Suppressor macrophage (primary cell): ENCODE measurements around the gene PRTFDC1.

Experiments used
- DNase-seq, 4 experiments: peaks; one replicate each; pipeline ENCODE4 v3.0.0-alpha.2; 2020 to 2022

PRTFDC1 gene

GRCh38 chr10:24871011-24871935, 81.1 kb downstream of the PRTFDC1 start:
- peak; percentile 26 to 72 (median 44) for DNase-seq

GRCh38 chr10:24869354-24870015, 82.9 kb downstream of the PRTFDC1 start:
- peak in 3 of 4 experiments; percentile 15 to 36 (median 34) for DNase-seq

DNA sequence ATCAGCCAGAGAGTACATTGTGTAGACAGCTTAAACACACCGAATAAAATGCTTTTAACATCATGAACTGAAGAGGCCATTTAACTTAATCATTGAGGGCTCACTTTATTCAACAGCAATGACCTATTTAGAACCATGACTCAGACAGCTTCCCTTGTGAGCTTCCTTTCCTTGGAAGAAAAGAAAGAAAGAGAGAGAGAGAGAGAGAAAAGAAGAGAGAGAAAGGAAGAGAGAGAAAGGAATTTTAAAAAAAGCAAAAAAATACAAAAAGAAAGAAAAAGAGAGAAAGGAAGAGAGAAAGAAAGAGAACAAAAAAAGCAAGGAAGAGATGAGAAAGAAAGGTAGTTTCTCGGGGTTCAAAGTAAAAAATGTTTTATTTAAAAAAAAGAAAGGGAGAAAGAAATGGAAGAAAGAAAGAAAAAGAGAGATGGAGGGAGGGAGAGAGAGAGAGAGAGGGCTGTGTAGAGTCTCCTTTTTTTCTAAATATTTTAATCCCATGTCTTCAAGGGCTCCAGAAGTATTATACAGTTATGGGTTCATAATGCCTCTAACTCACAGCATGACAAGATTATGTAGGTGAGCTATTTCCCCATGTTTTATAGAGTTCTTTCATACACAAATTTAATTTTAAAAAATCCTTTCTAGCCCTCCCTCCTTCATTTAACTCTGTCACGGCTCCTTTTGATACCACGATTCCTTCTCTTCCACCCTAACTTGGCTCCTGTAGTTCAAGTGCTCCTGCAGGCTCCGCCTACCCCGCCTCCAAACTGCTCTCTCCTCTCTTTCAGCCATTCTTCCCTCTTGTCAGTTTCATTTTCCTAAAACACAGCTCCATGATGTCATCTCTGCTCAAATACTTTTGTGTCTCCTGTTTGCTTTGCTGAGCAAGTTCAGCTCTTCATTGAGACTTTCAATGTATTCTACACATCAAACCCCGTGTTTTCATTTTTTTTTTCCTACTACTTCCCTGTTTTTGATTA, 85.5 kb downstream of the PRTFDC1 start:
- peak; percentile 55 to 82 (median 75) for DNase-seq

- no peak for DNase-seq
Measured at GRCh38 chr10:24865783-24866182, 86.6 kb downstream of the PRTFDC1 start.

DNA sequence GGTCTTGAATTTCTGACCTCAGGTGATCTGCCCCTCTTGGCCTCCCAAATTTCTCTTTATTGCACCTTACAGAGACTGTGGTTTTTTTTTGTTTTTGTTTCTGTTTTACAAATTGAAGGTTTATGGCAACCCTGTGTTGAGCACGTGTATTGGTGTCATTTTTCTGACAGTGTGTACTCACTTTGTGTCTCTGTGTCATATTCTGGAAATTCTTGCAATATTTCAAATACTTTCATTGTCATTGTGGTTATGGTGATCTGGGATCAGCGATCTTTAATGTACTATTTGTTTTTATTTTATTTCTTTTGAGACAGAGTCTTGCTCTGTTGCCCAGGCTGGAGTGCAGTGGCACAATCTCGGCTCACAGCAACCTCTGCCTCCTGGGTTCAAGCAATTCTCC, 89.8 kb downstream of the PRTFDC1 start:
- DNase-seq, result no peak

DNA sequence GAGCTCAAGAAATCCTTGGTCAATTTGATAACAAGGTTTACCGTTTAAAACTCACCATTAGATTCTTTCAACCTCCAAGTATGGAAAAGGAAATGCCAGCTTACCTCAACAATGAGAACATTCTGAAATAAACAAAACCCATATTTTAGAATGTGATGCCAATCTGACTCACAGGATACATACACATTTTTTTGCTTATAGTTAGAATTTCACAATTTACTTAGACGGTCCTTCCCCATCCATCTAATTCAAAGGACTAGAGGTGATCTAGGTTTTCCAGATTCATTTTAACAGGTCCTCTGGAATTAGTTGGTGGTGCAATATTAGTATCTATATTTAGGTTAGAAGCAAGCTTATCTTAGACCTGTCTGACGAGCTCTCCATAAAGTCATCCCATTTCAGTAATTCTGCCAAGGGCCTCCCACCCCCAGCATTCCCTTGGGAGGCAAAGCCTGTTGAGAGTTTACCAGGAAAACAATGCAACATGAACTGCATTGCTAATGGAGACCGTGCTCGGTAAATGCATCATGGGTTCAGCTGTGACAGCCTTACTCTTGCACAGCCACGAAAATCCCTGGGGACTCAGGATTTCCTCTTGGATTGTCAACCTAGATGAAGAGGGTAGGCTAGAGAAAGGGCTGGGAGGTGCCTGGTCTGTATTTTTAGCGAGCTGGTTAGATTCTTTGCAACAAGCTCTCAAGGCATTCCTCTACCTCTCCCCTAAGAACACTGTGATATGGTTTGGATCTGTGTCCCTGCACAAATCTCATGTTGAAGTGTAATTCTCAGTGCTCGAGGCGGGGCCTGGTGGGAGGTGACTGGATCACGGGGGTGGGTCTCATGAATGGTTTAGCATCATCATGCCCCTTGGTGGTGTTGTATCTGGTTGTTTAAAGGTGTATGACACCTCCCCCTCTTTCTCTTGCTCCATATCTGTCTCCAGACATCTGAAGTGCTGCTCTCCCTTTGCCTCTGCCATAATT, 93.8 kb downstream of the PRTFDC1 start:
- DNase-seq, result no peak

- no peak for DNase-seq
Measured at GRCh38 chr10:24857031-24857725, 95.2 kb downstream of the PRTFDC1 start.

DNA sequence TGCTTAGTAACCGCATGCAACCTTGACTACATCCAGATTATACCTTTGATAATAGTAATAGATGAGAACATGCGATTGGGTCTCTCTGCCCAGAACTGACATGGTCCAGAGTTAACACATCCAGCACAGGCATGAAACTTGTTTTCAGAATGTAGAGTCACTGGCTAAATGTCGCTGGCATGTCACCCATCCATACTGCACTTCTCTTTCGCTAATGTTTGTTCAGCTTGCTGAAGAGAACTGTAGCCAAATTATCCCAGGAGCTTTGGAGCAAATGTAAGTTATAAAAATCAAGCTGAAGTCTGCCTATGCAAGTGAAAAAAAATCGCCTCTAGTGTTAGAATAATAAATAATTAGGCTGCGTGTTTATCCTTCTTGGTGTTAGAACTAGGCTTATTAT, 98.2 kb downstream of the PRTFDC1 start:
- no peak for DNase-seq

DNA sequence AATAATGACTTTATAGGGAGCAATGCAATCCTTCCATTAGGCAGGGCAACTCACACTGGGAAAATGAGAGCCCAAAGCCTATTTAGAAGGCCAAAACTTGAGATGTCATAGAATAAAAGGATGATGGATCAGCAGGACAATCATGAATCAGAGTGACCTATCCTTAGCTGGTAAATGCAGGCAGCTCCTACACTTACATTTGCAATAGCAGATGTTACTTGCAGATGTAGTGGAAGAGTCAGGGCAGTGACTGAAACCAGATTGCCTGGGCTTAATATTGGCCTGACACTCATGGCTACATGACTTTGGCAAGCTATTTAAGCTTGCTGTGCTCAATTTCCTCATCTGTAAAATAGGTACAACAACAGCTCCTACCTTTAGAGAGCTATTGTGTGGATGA, 98.7 kb downstream of the PRTFDC1 start:
- no peak for DNase-seq

DNA sequence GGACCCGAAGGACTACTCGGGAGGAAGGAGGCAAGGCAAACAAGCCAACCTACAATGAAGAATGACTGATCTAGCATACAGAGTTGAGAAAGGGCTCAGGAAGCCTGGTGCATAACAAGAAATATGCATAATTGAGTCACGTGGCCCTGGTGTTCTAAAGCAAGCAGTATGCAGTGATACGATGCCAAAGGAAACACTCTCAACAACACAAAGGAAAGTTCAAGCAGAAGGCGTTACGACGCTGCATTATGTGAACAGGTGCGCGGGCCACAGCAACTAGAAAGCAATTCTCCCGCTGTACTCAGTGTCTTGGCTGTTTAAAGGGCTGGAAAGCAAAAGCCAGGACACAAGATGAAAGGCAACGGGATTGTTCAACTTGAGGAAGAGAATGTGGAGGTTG, 100.8 kb downstream of the PRTFDC1 start:
- DNase-seq, result no peak

GRCh38 chr10:24850727-24851296, 101.6 kb downstream of the PRTFDC1 start:
- DNase-seq, result peak in 2 of 4 experiments; percentile 5 to 30

- no peak for DNase-seq
Measured at GRCh38 chr10:24849501-24850299, 102.7 kb downstream of the PRTFDC1 start.

DNA sequence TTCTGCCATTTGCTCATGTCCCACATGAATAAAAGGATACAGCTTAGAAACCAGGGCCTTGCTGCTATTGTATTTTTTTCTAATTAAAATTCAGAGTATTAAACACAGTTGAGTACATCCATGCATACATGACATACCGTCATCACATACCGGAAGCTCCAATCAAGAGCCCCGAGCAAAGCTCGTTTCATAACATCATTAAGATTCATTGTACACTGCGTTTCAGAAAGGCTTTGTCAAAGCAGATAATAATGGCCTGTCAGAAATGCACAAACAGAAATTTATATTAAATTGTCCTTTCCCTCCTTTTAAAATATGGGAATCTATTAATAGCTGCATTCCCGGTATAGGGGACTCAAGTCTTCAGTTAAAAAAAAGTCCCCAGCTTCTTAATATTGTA, 103.4 kb downstream of the PRTFDC1 start:
- DNase-seq, result no peak

- no peak for DNase-seq
Measured at GRCh38 chr10:24848195-24848594, 104.2 kb downstream of the PRTFDC1 start.

- DNase-seq, result no peak
Measured at GRCh38 chr10:24847112-24848070, 105.0 kb downstream of the PRTFDC1 start.

DNA sequence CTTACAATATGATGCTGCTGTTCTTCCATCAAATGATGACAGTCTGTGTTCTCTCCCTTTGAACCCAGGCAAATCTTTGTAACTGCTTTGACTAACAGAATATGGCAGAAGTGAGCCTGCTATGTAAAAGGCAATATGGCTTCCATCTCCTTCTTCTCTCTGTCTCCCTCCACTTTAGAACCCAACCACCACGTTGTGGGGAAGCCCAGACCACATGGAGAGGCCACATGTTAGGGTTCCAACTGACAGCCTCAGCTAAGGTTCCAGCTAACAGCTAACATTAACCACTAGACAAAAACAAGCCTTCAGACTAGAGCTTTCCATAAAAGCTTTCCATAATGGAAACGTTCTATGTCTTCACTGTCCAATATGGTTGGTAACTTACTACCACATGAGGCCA, 107.7 kb downstream of the PRTFDC1 start:
- no peak for DNase-seq

- no peak for DNase-seq
Measured at GRCh38 chr10:24843256-24843655, 109.2 kb downstream of the PRTFDC1 start.

DNA sequence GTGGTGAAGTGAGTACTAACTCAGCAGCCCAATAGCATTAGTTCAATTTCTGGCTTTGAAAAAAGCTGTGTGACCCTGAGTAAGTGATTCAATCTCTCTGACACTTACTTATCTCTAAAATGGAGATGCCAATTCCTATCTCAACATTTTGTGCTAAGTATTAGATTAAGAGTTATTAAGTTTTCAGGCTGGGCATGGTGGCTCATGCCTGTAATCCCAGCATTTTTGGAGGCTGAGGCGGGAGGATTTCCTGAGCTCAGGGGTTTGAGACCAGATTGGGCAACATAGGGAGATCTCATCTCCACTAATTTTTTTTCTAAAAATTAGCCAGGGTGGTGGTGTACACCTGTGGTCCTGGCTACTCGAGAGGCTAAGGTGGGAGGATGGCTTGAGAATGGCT, 109.5 kb downstream of the PRTFDC1 start:
- no peak for DNase-seq
